Loucy (cell line): ENCODE data around the gene STK33.

Source experiments
- H2AFZ ChIP-seq: fragments of 200-600 bp; sonication (generic); 2 replicates; pipeline ENCODE4 v1.6.0; 2016; ENCODE audit warnings: antibody characterized with exemption, mild to moderate bottlenecking, low read length, moderate library complexity
- H3F3A ChIP-seq: fragments of 200-600 bp; 2 replicates; pipeline ENCODE4 v1.6.0; 2016; ENCODE audit warnings: antibody characterized with exemption, low read depth, mild to moderate bottlenecking
- H3K27me3 ChIP-seq: fragments of 200-600 bp; sonication (generic); 2 replicates; pipeline ENCODE4 v1.6.1; 2014; ENCODE audit warnings: low read length, mild to moderate bottlenecking; ENCODE audit not compliant: insufficient read depth, poor library complexity, severe bottlenecking
- H3K36me3 ChIP-seq: fragments of 200-600 bp; sonication (generic); 2 replicates; pipeline ENCODE4 v1.6.1; 2016; ENCODE audit warnings: low read length; ENCODE audit not compliant: insufficient read depth
- H3K4me1 ChIP-seq: fragments of 200-600 bp; sonication (generic); 2 replicates; pipeline ENCODE4 v1.5.1; 2014; ENCODE audit warnings: low read length, mild to moderate bottlenecking; ENCODE audit not compliant: insufficient read depth, poor library complexity, severe bottlenecking
- H3K4me2 ChIP-seq: fragments of 200-600 bp; sonication (generic); 2 replicates; pipeline ENCODE4 v1.6.0; 2014; ENCODE audit warnings: antibody characterized with exemption, low read length, low read depth, mild to moderate bottlenecking; ENCODE audit not compliant: poor library complexity, severe bottlenecking
- H3K4me3 ChIP-seq: fragments of 200-600 bp; sonication (generic); 2 replicates; pipeline ENCODE4 v1.5.1; 2014; ENCODE audit warnings: low read length, mild to moderate bottlenecking, mixed read lengths; ENCODE audit not compliant: poor library complexity, severe bottlenecking
- H3K79me2 ChIP-seq: fragments of 200-600 bp; sonication (generic); 2 replicates; pipeline ENCODE4 v1.6.1; 2014; ENCODE audit warnings: low read length; ENCODE audit not compliant: insufficient read depth
- H3K9ac ChIP-seq: fragments of 200-600 bp; sonication (generic); 2 replicates; pipeline ENCODE4 v1.6.0; 2014; ENCODE audit warnings: mild to moderate bottlenecking, low read depth, low read length, moderate library complexity; ENCODE audit not compliant: poor library complexity, severe bottlenecking
- H3K9me2 ChIP-seq: fragments of 200-600 bp; sonication (generic); replicated peaks from 2 replicates; pipeline ENCODE4 v1.6.1; 2016; ENCODE audit warnings: low read depth, low read length, mixed read lengths
- H3K9me3 ChIP-seq: fragments of 200-600 bp; sonication (generic); 2 replicates; pipeline ENCODE4 v1.6.1; 2014; ENCODE audit warnings: mild to moderate bottlenecking, antibody characterized with exemption, low read length, low read depth; ENCODE audit not compliant: insufficient read depth
- H4K20me1 ChIP-seq: fragments of 200-600 bp; sonication (generic); 2 replicates; pipeline ENCODE4 v1.6.0; 2014; ENCODE audit warnings: antibody characterized with exemption, low read length, mild to moderate bottlenecking; ENCODE audit not compliant: insufficient read depth, poor library complexity, severe bottlenecking
- EZH2phosphoT487 ChIP-seq: fragments of 200-600 bp; IDR thresholded peaks from 2 replicates; pipeline ENCODE4 v1.6.1; 2018; ENCODE audit warnings: antibody characterized with exemption, mild to moderate bottlenecking, moderate library complexity, borderline replicate concordance
- TF ChIP-seq, protein P1 (sequence below): fragments of 200-600 bp; sonication (generic); conservative IDR thresholded peaks from 2 replicates; pipeline ENCODE4 v1.5.1; 2014; ENCODE audit warnings: mild to moderate bottlenecking, antibody characterized with exemption, low read length

The STK33 gene

DNA sequence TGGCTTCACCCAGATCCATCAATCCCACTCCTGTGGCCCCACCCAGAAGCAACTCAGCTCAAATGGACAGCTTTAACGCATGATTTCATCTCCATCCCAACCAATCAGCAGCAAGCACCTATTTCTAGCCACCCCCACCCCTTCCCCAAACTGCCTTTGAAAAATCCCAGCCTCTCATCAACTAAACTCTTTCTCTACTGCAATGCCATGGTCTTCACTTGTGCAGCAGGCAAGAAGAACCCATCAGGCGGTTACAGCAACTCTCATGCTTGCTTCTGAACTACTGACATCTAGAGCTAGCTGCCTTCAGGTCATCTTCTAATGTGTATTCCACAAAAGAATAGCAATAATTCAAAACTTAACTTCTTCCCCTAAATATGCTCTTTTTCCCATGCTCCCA, 42.1 kb upstream of the STK33 start:
- no peaks in the 10 kb centered on the region for H3K9me2 ChIP-seq
- no peaks in the 10 kb centered on the region for H3K9me3 ChIP-seq
- TF ChIP-seq, protein P1, sequence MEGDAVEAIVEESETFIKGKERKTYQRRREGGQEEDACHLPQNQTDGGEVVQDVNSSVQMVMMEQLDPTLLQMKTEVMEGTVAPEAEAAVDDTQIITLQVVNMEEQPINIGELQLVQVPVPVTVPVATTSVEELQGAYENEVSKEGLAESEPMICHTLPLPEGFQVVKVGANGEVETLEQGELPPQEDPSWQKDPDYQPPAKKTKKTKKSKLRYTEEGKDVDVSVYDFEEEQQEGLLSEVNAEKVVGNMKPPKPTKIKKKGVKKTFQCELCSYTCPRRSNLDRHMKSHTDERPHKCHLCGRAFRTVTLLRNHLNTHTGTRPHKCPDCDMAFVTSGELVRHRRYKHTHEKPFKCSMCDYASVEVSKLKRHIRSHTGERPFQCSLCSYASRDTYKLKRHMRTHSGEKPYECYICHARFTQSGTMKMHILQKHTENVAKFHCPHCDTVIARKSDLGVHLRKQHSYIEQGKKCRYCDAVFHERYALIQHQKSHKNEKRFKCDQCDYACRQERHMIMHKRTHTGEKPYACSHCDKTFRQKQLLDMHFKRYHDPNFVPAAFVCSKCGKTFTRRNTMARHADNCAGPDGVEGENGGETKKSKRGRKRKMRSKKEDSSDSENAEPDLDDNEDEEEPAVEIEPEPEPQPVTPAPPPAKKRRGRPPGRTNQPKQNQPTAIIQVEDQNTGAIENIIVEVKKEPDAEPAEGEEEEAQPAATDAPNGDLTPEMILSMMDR, result no peak
- TF ChIP-seq EZH2phosphoT487, result no peak
- H4K20me1 ChIP-seq, result no peaks in the 10 kb centered on the region
- no peak overlapping the region for H3K4me3 ChIP-seq
- no peak overlapping the region for H3K9ac ChIP-seq
- H3K4me1 ChIP-seq, result no peaks in the 10 kb centered on the region
- no peaks in the 10 kb centered on the region for H3K27me3 ChIP-seq
- H3K4me2 ChIP-seq, result no peak overlapping the region
- H3F3A ChIP-seq, result no peaks in the 10 kb centered on the region
- no peak overlapping the region for H2AFZ ChIP-seq
- peaks cover 3% of the 10 kb centered on the region; the same call in 1 of the 2 replicates for H3K36me3 ChIP-seq
- no peaks in the 10 kb centered on the region for H3K79me2 ChIP-seq

DNA sequence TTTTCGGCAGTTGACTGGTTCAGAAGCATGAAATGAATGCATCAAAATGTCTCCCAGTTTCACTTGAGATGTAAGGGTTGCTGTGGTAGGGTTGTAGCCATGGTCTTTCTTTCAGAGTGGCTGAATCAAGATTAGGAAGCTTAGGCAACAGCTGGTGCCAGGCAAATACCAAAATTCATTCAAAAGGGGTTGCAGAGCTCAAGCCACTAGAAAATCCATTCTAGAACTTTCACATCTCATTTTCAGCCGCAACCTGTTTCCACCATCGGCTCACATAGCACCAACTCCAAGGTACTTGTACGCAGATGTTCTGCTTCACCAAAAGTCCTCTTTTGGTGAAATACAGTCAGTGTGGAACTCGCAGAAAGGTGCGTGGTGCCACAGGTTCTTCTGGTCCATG, 40.5 kb upstream of the STK33 start:
- H3K4me1 ChIP-seq, result no peaks in the 10 kb centered on the region
- no peaks in the 10 kb centered on the region for H4K20me1 ChIP-seq
- no peak overlapping the region for H3K9ac ChIP-seq
- H3K4me3 ChIP-seq, result no peak overlapping the region
- H3F3A ChIP-seq, result no peaks in the 10 kb centered on the region
- H3K27me3 ChIP-seq, result no peaks in the 10 kb centered on the region
- no peaks in the 10 kb centered on the region for H3K9me3 ChIP-seq
- H3K36me3 ChIP-seq, result no peaks in the 10 kb centered on the region; the same call in 1 of the 2 replicates
- H3K79me2 ChIP-seq, result no peaks in the 10 kb centered on the region
- H3K4me2 ChIP-seq, result no peak overlapping the region
- no peak for TF ChIP-seq EZH2phosphoT487
- no peaks in the 10 kb centered on the region for H3K9me2 ChIP-seq
- no peak overlapping the region for H2AFZ ChIP-seq

DNA sequence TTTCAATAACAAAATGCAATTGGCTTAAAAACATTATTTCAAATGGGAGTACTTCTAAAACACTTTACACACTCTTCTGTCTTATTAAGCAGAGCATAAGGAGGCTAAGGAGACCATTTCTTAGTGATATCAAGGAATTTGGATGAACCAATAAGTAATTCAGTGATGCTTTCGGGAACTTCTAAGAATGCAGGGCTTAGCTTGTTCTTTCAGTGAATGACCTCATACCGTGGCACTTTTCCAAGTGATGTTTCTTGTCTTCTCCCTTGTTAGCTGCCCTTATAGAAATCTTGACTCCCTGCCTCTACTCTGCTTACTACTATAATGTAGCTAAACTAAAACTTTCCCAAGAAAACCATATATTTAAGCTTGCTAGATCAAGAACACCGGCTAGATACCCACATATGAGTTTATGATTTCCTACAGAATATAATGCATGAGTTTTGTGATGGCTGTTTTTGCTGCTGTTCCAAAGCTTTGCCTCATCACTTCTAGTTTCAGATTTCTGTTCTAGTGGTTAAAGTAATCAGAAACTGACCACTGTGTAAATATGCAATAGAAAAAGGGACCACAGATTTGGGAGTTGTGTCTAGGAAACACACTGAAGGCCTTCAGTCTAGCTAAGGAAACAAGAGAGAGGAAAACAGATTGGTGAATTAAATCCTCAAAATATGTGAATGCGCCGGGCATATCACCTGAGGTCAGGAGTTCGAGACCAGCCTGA, 37.5 kb upstream of the STK33 start:
- Histone ChIP-seq H2AFZ (no peak overlapping the region), H3K4me1 (no peaks in the 10 kb centered on the region), H3K79me2 (no peaks in the 10 kb centered on the region), H3K4me3 (no peak overlapping the region), H3K4me2 (no peak overlapping the region), H3K27me3 (no peaks in the 10 kb centered on the region), H3F3A (no peaks in the 10 kb centered on the region), H3K9ac (no peak overlapping the region), H3K9me3 (no peaks in the 10 kb centered on the region), H3K36me3 (no peaks in the 10 kb centered on the region), H4K20me1 (no peaks in the 10 kb centered on the region), H3K9me2 (no peaks in the 10 kb centered on the region)
- TF ChIP-seq, protein P1, result no peak
- TF ChIP-seq EZH2phosphoT487, result no peak

DNA sequence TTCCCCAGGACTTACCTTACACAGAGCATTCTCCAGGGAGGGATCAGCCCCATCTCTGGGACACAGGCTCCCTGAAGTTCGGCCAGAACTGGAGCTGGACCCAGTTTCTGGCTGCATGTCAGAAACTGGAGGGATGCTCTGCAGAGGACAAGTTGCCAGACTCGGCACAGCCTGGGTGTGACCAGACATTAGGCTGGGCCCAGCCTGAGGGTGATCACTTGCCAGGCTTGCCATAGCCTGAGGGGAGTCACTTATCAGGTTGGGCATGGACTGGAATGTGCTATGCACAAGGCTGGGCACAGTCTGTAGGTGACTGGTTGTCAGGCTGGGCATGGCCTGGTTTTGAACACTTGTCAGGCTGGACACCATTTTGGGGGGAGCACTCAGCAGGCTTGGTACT, 30.7 kb upstream of the STK33 start:
- Histone ChIP-seq H3K4me3 (no peak overlapping the region), H4K20me1 (no peaks in the 10 kb centered on the region), H3K9me2 (no peaks in the 10 kb centered on the region), H3K27me3 (no peaks in the 10 kb centered on the region), H2AFZ (no peak overlapping the region), H3K9me3 (no peaks in the 10 kb centered on the region), H3K4me1 (no peaks in the 10 kb centered on the region), H3K36me3 (peaks cover 10% of the 10 kb centered on the region; the same call in 1 of the 2 replicates), H3K9ac (no peak overlapping the region), H3K79me2 (no peaks in the 10 kb centered on the region), H3K4me2 (no peak overlapping the region), H3F3A (no peaks in the 10 kb centered on the region)
- TF ChIP-seq EZH2phosphoT487, result no peak
- TF ChIP-seq, protein P1, result no peak
